SK-N-SH (cell line): ENCODE data around the gene SEC61A1. TPM values are rescaled to one million over a fixed set of nuclear protein-coding genes. Genes with fewer than 3 reads are reported as not detected.

Experiments
- CTCF ChIA-PET: fragments of 300-600, 350-600 bp; formaldehyde crosslinking; extraction: SDS; loops from one replicate; lab custom pipeline; 2021; lab: Yijun Ruan, JAX
- POLR2A ChIA-PET: fragments of 350-600 bp; sonication (Branson Sonifier 250); formaldehyde crosslinking; extraction: SDS; loops from one replicate; lab custom pipeline; 2020; ENCODE audit warnings: antibody characterized with exemption, inconsistent platforms; lab: Yijun Ruan, JAX
- DNase-seq: peaks from one replicate; pipeline ENCODE4 v3.0.0; 2012
- H2AFZ ChIP-seq: fragments of 200-600 bp; sonication (generic); 2 replicates; pipeline ENCODE4 v1.8.1; 2016; ENCODE audit warnings: antibody characterized with exemption, mild to moderate bottlenecking, low read depth
- H3F3A ChIP-seq: fragments of 200-600 bp; sonication (generic); replicated peaks from 2 replicates; pipeline ENCODE3; 2016; ENCODE audit warnings: antibody characterized with exemption, mild to moderate bottlenecking; ENCODE audit not compliant: insufficient read depth
- H3K27ac ChIP-seq, 2 experiments: fragments of 200-500 bp in 1 of 2; fragments of 200-600 bp in 1 of 2; sonication (Bioruptor generic) in 1 of 2; sonication (generic), shearing (Covaris generic) in 1 of 2; 2 replicates each; pipeline versions ENCODE4 v1.5.1 to v1.6.1; 2014 to 2016; ENCODE audit warnings: low read depth in 2 of 2, inconsistent platforms in 1 of 2, low read length in 1 of 2, mild to moderate bottlenecking in 1 of 2, mixed read lengths in 1 of 2
- H3K27me3 ChIP-seq: fragments of 200-600 bp; sonication (generic), shearing (Covaris generic); 2 replicates; pipeline ENCODE4 v1.6.1; 2016; ENCODE audit warnings: mixed run types; ENCODE audit not compliant: insufficient read depth
- H3K36me3 ChIP-seq, 2 experiments: fragments of 200-500 bp in 1 of 2; fragments of 200-600 bp in 1 of 2; sonication (Bioruptor generic) in 1 of 2; sonication (generic) in 1 of 2; replicated peaks in 1 of 2; 2 replicates each; pipeline versions ENCODE3 to v1.5.1; 2014 to 2016; ENCODE audit warnings: low read length in 1 of 2, mild to moderate bottlenecking in 1 of 2; ENCODE audit not compliant: insufficient read depth in 2 of 2, control insufficient read depth in 1 of 2
- H3K4me1 ChIP-seq, 2 experiments: fragments of 200-500 bp in 1 of 2; fragments of 200-600 bp in 1 of 2; sonication (Bioruptor generic) in 1 of 2; sonication (generic), shearing (Covaris generic) in 1 of 2; 2 replicates each; pipeline versions ENCODE4 v1.5.1 to v1.6.1; 2014 to 2016; ENCODE audit warnings: low read depth in 1 of 2, low read length in 1 of 2, mixed run types in 1 of 2; ENCODE audit not compliant: insufficient read depth in 2 of 2, control insufficient read depth in 1 of 2
- H3K4me2 ChIP-seq: fragments of 200-600 bp; sonication (generic), shearing (Covaris generic); 2 replicates; pipeline ENCODE4 v1.6.1; 2017; ENCODE audit warnings: mixed run types
- H3K4me3 ChIP-seq, 2 experiments: fragments of 200-500 bp in 1 of 2; fragments of 200-600 bp in 1 of 2; sonication (Bioruptor generic) in 1 of 2; sonication (generic), shearing (Covaris generic) in 1 of 2; 2 replicates each; pipeline versions ENCODE4 v1.5.1 to v1.8.1; 2014 to 2016; ENCODE audit warnings: low read depth in 2 of 2, inconsistent platforms in 1 of 2, low read length in 1 of 2, mild to moderate bottlenecking in 1 of 2, mixed read lengths in 1 of 2, moderate library complexity in 1 of 2
- H3K79me2 ChIP-seq: fragments of 200-600 bp; sonication (generic); 2 replicates; pipeline ENCODE4 v1.8.1; 2017; ENCODE audit warnings: mild to moderate bottlenecking; ENCODE audit not compliant: insufficient read depth
- H3K9ac ChIP-seq: fragments of 200-600 bp; sonication (generic); 2 replicates; pipeline ENCODE4 v1.6.1; 2017; ENCODE audit warnings: mixed run types
- H3K9me2 ChIP-seq: fragments of 200-600 bp; sonication (generic); 2 replicates; pipeline ENCODE4 v1.6.1; 2017; ENCODE audit warnings: mixed run types
- H3K9me3 ChIP-seq: fragments of 200-600 bp; sonication (generic); 2 replicates; pipeline ENCODE4 v1.6.1; 2017; ENCODE audit warnings: mixed run types, mild to moderate bottlenecking, moderate library complexity
- H4K20me1 ChIP-seq: fragments of 200-600 bp; sonication (generic); 2 replicates; pipeline ENCODE4 v1.6.1; 2017; ENCODE audit warnings: mild to moderate bottlenecking, mixed run types; ENCODE audit not compliant: insufficient read depth
- FOSL2 ChIP-seq: IDR thresholded peaks from 2 replicates; pipeline ENCODE4 v1.4.0; 2012; ENCODE audit warnings: low read depth, mild to moderate bottlenecking, moderate library complexity, borderline replicate concordance
- GATA2 ChIP-seq: sonication (generic); formaldehyde crosslinking; IDR thresholded peaks from 2 replicates; pipeline ENCODE4 v1.5.0; 2020; ENCODE audit warnings: mild to moderate bottlenecking, missing genetic modification reagents
- MEF2A ChIP-seq: IDR thresholded peaks from 2 replicates; pipeline ENCODE4 v1.4.0; 2012; ENCODE audit warnings: low read depth, borderline replicate concordance
- NFIC ChIP-seq: IDR thresholded peaks from 2 replicates; pipeline ENCODE4 v1.4.0; 2012; ENCODE audit warnings: borderline replicate concordance
- NRF1 ChIP-seq: IDR thresholded peaks from 2 replicates; pipeline ENCODE4 v1.6.1; 2012; ENCODE audit warnings: low read depth, mild to moderate bottlenecking, low read length
- RCOR1 ChIP-seq: fragments of 150-350 bp; IDR thresholded peaks from 2 replicates; pipeline ENCODE4 v1.6.1; 2017; ENCODE audit warnings: antibody characterized with exemption, low read length
- RXRA ChIP-seq: IDR thresholded peaks from 2 replicates; pipeline ENCODE4 v1.4.0; 2012; ENCODE audit warnings: low read depth, mild to moderate bottlenecking, borderline replicate concordance
- SMC3 ChIP-seq: IDR thresholded peaks from 2 replicates; pipeline ENCODE4 v1.6.1; 2012; ENCODE audit warnings: low read depth, low read length, improper control_type of control experiment
- TEAD4 ChIP-seq: IDR thresholded peaks from 2 replicates; pipeline ENCODE4 v1.4.0; 2012; ENCODE audit warnings: mild to moderate bottlenecking, borderline replicate concordance; ENCODE audit not compliant: insufficient read depth
- WGBS: methylation state at CpG from one replicate; pipeline ENCODE4 v1.1.6; 2017; ENCODE audit warnings: low lambda C conversion rate; 5-methylcytosine and 5-hydroxymethylcytosine counted together
- polyA plus RNA-seq, 3 experiments: library from polyadenylated mRNA; depleted of rRNA; stranded (reverse); fragments of >200 nt; gene quantifications; 2 replicates each; pipeline ENCODE4 v1.2.3, GENCODE V29; 2012
- TF ChIP-seq, protein P1 (sequence below): fragments of 150-350 bp; IDR thresholded peaks from 2 replicates; pipeline ENCODE4 v1.6.1; 2017; ENCODE audit warnings: antibody characterized with exemption, low read length, low read depth, borderline replicate concordance
- TF ChIP-seq, protein P2 (sequence below): fragments of 200-600 bp; sonication (generic); IDR thresholded peaks from 2 replicates; pipeline ENCODE4 v1.6.1; 2017; ENCODE audit warnings: antibody characterized with exemption, mild to moderate bottlenecking, moderate library complexity
- TF ChIP-seq, protein P3 (sequence below): IDR thresholded peaks from 2 replicates; pipeline ENCODE4; 2012

SEC61A1 gene
- polyA plus RNA-seq, 1 of the 3 experiments (the other 2 are of a cell fraction): 153 TPM

DNA sequence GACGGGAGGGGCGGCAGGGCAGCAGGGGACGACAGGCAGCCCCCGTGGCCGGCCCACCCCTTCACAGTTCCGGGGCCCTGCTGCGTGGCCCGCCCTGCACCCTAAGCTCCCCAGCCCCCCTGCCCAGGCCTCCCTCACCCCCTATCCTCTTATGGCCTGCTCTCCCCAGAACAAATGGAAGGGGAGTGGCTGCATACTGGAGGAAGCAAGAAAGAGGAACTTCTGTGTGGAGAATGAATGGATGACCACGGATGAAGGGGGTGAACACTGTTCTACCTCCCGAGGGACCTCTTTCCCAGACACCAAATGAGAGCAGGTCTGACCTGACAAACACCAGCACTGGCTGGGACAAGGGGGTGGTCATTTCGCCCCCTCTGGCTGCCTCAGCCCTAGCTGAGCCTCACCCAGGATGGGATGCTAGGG lies 25.0 kb downstream of the SEC61A1 start:
- H3K27ac ChIP-seq: no peak overlapping the region; a peak in 1 of 4 replicates
- TF ChIP-seq GATA2 (CRISPR knock-in tag): no peak
- no peak overlapping the region for H2AFZ ChIP-seq
- H4K20me1 ChIP-seq: peaks cover 43% of the 10 kb centered on the region
- H3K4me1 ChIP-seq: peaks cover 5 to 18% of the 10 kb centered on the region in 2 experiments; a peak in 3 of 4 replicates
- no peaks in the 10 kb centered on the region for H3K27me3 ChIP-seq
- H3K4me2 ChIP-seq: no peak overlapping the region
- H3K36me3 ChIP-seq: peaks cover 4 to 62% of the 10 kb centered on the region in 2 experiments
- POLR2A ChIA-PET: no interaction called here
- H3K9me2 ChIP-seq: no peaks in the 10 kb centered on the region
- no peak overlapping the region for H3K9ac ChIP-seq
- 86% methylated on average over 4 of the region's 11 CpGs for WGBS
- CTCF ChIA-PET: interaction anchor here (0.9 to 3.8 kb wide), 3 partner anchors 10 to 57 kb away, joined by 3 to 17 read pairs (median 9); no protein-coding TSS in a partner anchor
- peaks cover 26% of the 10 kb centered on the region for H3F3A ChIP-seq
- peaks cover 6% of the 10 kb centered on the region; the same call in 1 of the 2 replicates for H3K79me2 ChIP-seq
- no peak for DNase-seq
- H3K9me3 ChIP-seq: no peaks in the 10 kb centered on the region
- no peak overlapping the region for H3K4me3 ChIP-seq

DNA sequence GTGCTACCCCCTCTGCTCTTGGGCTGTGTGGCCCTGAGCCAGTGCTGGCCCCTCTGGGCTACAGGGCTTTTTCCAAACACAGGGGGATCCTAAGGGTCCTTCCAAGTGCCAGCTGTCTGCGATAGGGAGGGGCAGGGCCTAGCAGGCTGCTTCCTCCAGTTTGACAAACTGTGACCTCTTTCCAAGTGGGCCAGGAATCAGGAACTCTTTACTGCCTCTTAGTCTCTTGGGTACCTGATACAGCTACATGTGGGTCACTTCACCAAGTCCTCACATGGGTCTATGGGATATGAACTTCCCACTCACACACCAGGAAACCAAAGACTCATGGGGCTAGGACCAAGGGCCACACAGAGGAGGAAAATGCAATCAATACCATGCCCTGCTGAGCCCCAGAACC lies 25.4 kb downstream of the SEC61A1 start:
- Histone ChIP-seq H3K79me2 (peaks cover 6% of the 10 kb centered on the region; the same call in 1 of the 2 replicates), H3K27me3 (no peaks in the 10 kb centered on the region), H3K4me2 (no peak overlapping the region), H4K20me1 (peaks cover 38% of the 10 kb centered on the region), H3K9me3 (no peaks in the 10 kb centered on the region), H3K9me2 (no peaks in the 10 kb centered on the region), H2AFZ (no peak overlapping the region), H3K4me3 (no peak overlapping the region), H3K9ac (no peak overlapping the region), H3K4me1 (peaks cover under 1 to 18% of the 10 kb centered on the region in 2 experiments; a peak in 3 of 4 replicates), H3K27ac (no peak overlapping the region; a peak in 1 of 4 replicates), H3K36me3 (peaks cover 4 to 62% of the 10 kb centered on the region in 2 experiments), H3F3A (peaks cover 23% of the 10 kb centered on the region)
- 60% methylated on average over 1 of the region's 1 CpG for WGBS
- TF ChIP-seq NFIC (no peak), TEAD4 (no peak), RCOR1 (no peak), MEF2A (no peak), SMC3 (no peak), FOSL2 (no peak), GATA2 (CRISPR knock-in tag) (no peak), NRF1 (no peak), RXRA (no peak)
- TF ChIP-seq, protein P1, sequence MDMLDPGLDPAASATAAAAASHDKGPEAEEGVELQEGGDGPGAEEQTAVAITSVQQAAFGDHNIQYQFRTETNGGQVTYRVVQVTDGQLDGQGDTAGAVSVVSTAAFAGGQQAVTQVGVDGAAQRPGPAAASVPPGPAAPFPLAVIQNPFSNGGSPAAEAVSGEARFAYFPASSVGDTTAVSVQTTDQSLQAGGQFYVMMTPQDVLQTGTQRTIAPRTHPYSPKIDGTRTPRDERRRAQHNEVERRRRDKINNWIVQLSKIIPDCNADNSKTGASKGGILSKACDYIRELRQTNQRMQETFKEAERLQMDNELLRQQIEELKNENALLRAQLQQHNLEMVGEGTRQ: no peak
- TF ChIP-seq, protein P2, sequence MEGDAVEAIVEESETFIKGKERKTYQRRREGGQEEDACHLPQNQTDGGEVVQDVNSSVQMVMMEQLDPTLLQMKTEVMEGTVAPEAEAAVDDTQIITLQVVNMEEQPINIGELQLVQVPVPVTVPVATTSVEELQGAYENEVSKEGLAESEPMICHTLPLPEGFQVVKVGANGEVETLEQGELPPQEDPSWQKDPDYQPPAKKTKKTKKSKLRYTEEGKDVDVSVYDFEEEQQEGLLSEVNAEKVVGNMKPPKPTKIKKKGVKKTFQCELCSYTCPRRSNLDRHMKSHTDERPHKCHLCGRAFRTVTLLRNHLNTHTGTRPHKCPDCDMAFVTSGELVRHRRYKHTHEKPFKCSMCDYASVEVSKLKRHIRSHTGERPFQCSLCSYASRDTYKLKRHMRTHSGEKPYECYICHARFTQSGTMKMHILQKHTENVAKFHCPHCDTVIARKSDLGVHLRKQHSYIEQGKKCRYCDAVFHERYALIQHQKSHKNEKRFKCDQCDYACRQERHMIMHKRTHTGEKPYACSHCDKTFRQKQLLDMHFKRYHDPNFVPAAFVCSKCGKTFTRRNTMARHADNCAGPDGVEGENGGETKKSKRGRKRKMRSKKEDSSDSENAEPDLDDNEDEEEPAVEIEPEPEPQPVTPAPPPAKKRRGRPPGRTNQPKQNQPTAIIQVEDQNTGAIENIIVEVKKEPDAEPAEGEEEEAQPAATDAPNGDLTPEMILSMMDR: no peak
- TF ChIP-seq, protein P3, sequence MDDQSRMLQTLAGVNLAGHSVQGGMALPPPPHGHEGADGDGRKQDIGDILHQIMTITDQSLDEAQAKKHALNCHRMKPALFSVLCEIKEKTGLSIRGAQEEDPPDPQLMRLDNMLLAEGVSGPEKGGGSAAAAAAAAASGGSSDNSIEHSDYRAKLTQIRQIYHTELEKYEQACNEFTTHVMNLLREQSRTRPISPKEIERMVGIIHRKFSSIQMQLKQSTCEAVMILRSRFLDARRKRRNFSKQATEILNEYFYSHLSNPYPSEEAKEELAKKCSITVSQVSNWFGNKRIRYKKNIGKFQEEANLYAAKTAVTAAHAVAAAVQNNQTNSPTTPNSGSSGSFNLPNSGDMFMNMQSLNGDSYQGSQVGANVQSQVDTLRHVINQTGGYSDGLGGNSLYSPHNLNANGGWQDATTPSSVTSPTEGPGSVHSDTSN: no peak
- ChIA-PET POLR2A (no interaction called here), CTCF (interaction anchor here (0.9 to 3.8 kb wide), 4 partner anchors 10 to 56 kb away, joined by 3 to 17 read pairs (median 6); no protein-coding TSS in a partner anchor)
- no peak for DNase-seq
